HEK293 (cell line): Measurements from ENCODE around the gene DNAJC4.

ENCODE experiments used
- HIC1 ChIP-seq: fragments of 450-650 bp; formaldehyde crosslinking; IDR thresholded peaks from 2 replicates; pipeline ENCODE4 v1.5.1; 2016; ENCODE audit warnings: missing biosample characterization, missing genetic modification characterization
- MEIS1 ChIP-seq: sonication (generic); formaldehyde crosslinking; IDR thresholded peaks from 2 replicates; pipeline ENCODE4 v1.8.1; 2022; ENCODE audit warnings: missing genetic modification reagents, mild to moderate bottlenecking, borderline replicate concordance
- PRDM10 ChIP-seq: fragments of 450-650 bp; formaldehyde crosslinking; IDR thresholded peaks from 2 replicates; pipeline ENCODE4 v1.5.1; 2016; ENCODE audit warnings: missing biosample characterization, missing genetic modification characterization
- SETDB1 ChIP-seq: IDR thresholded peaks from one replicate; pipeline ENCODE4 v1.6.1; 2017; ENCODE audit warnings: mild to moderate bottlenecking, low read length, moderate library complexity, mixed read lengths; ENCODE audit not compliant: insufficient read length
- SP2 ChIP-seq: fragments of 450-650 bp; formaldehyde crosslinking; IDR thresholded peaks from 2 replicates; pipeline ENCODE4 v1.5.1; 2016; ENCODE audit warnings: missing biosample characterization, missing genetic modification characterization
- SP7 ChIP-seq: fragments of 450-650 bp; formaldehyde crosslinking; IDR thresholded peaks from 2 replicates; pipeline ENCODE4 v1.5.1; 2016; ENCODE audit warnings: missing biosample characterization, missing genetic modification characterization
- ZFP69B ChIP-seq: fragments of 450-650 bp; formaldehyde crosslinking; IDR thresholded peaks from 2 replicates; pipeline ENCODE4 v1.5.1; 2016; ENCODE audit warnings: missing biosample characterization, missing genetic modification characterization
- ZNF132 ChIP-seq: fragments of 450-650 bp; formaldehyde crosslinking; IDR thresholded peaks from 2 replicates; pipeline ENCODE4 v1.5.1; 2017; ENCODE audit warnings: missing biosample characterization, missing genetic modification characterization, borderline replicate concordance
- ZNF148 ChIP-seq: fragments of 450-650 bp; formaldehyde crosslinking; IDR thresholded peaks from 2 replicates; pipeline ENCODE4 v1.5.0; 2017; ENCODE audit warnings: missing biosample characterization, missing genetic modification characterization, borderline replicate concordance
- ZNF157 ChIP-seq: fragments of 450-650 bp; formaldehyde crosslinking; IDR thresholded peaks from 2 replicates; pipeline ENCODE4 v1.5.1; 2016; ENCODE audit warnings: missing biosample characterization, missing genetic modification characterization
- ZNF18 ChIP-seq: fragments of 450-650 bp; formaldehyde crosslinking; IDR thresholded peaks from 2 replicates; pipeline ENCODE4 v1.5.1; 2016; ENCODE audit warnings: missing biosample characterization, missing genetic modification characterization
- ZNF248 ChIP-seq: fragments of 450-650 bp; formaldehyde crosslinking; IDR thresholded peaks from 2 replicates; pipeline ENCODE4 v1.5.1; 2017; ENCODE audit warnings: missing biosample characterization, missing genetic modification characterization
- ZNF311 ChIP-seq: fragments of 450-650 bp; formaldehyde crosslinking; IDR thresholded peaks from 2 replicates; pipeline ENCODE4 v1.5.1; 2017; ENCODE audit warnings: missing biosample characterization, missing genetic modification characterization, borderline replicate concordance
- ZNF362 ChIP-seq: fragments of 450-650 bp; formaldehyde crosslinking; IDR thresholded peaks from 2 replicates; pipeline ENCODE4 v1.5.1; 2016; ENCODE audit warnings: missing biosample characterization, missing genetic modification characterization
- ZNF473 ChIP-seq: fragments of 450-650 bp; formaldehyde crosslinking; IDR thresholded peaks from 2 replicates; pipeline ENCODE4 v1.5.1; 2017; ENCODE audit warnings: missing biosample characterization, missing genetic modification characterization
- ZNF560 ChIP-seq: fragments of 450-650 bp; formaldehyde crosslinking; IDR thresholded peaks from 2 replicates; pipeline ENCODE4 v1.5.1; 2017; ENCODE audit warnings: missing biosample characterization, missing genetic modification characterization, borderline replicate concordance
- ZNF624 ChIP-seq: fragments of 450-650 bp; formaldehyde crosslinking; IDR thresholded peaks from 2 replicates; pipeline ENCODE4 v1.5.1; 2017; ENCODE audit warnings: missing biosample characterization, missing genetic modification characterization
- ZNF626 ChIP-seq: fragments of 450-650 bp; sonication (Bioruptor Pico); formaldehyde crosslinking; IDR thresholded peaks from 2 replicates; pipeline ENCODE4 v1.5.1; 2018; ENCODE audit warnings: missing biosample characterization, missing genetic modification characterization, inconsistent platforms
- ZNF677 ChIP-seq: fragments of 450-650 bp; IDR thresholded peaks from 2 replicates; pipeline ENCODE4 v1.5.0; 2018; ENCODE audit warnings: missing biosample characterization, mild to moderate bottlenecking, missing genetic modification characterization, moderate library complexity
- ZNF692 ChIP-seq: fragments of 450-650 bp; formaldehyde crosslinking; IDR thresholded peaks from 2 replicates; pipeline ENCODE4 v1.5.1; 2016; ENCODE audit warnings: missing biosample characterization, missing genetic modification characterization
- ZNF776 ChIP-seq: fragments of 450-650 bp; formaldehyde crosslinking; IDR thresholded peaks from 2 replicates; pipeline ENCODE4 v1.5.0; 2017; ENCODE audit warnings: missing biosample characterization, missing genetic modification characterization, borderline replicate concordance
- ZNF785 ChIP-seq: fragments of 450-650 bp; formaldehyde crosslinking; IDR thresholded peaks from 2 replicates; pipeline ENCODE4 v1.5.1; 2016; ENCODE audit warnings: missing biosample characterization, missing genetic modification characterization
- ZNF843 ChIP-seq: fragments of 450-650 bp; formaldehyde crosslinking; IDR thresholded peaks from 2 replicates; pipeline ENCODE4 v1.5.1; 2016; ENCODE audit warnings: missing biosample characterization, missing genetic modification characterization
- ZSCAN30 ChIP-seq: fragments of 450-650 bp; IDR thresholded peaks from 2 replicates; pipeline ENCODE4 v1.5.1; 2018; ENCODE audit warnings: missing biosample characterization, mild to moderate bottlenecking, missing genetic modification characterization, moderate library complexity
- ZSCAN4 ChIP-seq: fragments of 450-650 bp; formaldehyde crosslinking; IDR thresholded peaks from 2 replicates; pipeline ENCODE4 v1.5.1; 2017; ENCODE audit warnings: missing biosample characterization, missing genetic modification characterization

Gene DNAJC4

GRCh38 chr11:64185175-64185692, 45.1 kb upstream of the DNAJC4 start (continued):
- no peak for TF ChIP-seq ZNF560 (tag by site-specific recombination)
- TF ChIP-seq ZNF776 (tag by site-specific recombination), result no peak
- TF ChIP-seq ZSCAN4, result no peak
- no peak for TF ChIP-seq ZNF311 (tag by site-specific recombination)
- no peak for TF ChIP-seq ZNF785 (tag by site-specific recombination)
- TF ChIP-seq SP7, result peak; percentile 68
- no peak for TF ChIP-seq ZNF148 (tag by site-specific recombination)
- TF ChIP-seq ZNF473, result no peak
- TF ChIP-seq ZNF692 (tag by site-specific recombination), result peak; percentile 85
- peak; percentile 29; the same call in 1 of the 2 replicates for TF ChIP-seq ZNF843 (tag by site-specific recombination)
- TF ChIP-seq ZNF626 (tag by site-specific recombination), result no peak
- peak; percentile 16; the same call in 1 of the 2 replicates for TF ChIP-seq PRDM10 (tag by site-specific recombination)
- TF ChIP-seq ZNF362 (tag by site-specific recombination), result no peak
- peak; percentile 68; the same call in 1 of the 2 replicates for TF ChIP-seq ZFP69B
- TF ChIP-seq ZNF18 (tag by site-specific recombination), result no peak
- no peak for TF ChIP-seq HIC1 (tag by site-specific recombination)
- TF ChIP-seq ZNF132 (tag by site-specific recombination), result no peak
- no peak for TF ChIP-seq MEIS1 (CRISPR knock-in tag)
- no peak for TF ChIP-seq SP2 (tag by site-specific recombination)
- TF ChIP-seq ZNF624 (tag by site-specific recombination), result peak; percentile 16; the same call in 1 of the 2 replicates
- no peak for TF ChIP-seq ZNF677 (tag by site-specific recombination)
- no peak for TF ChIP-seq ZNF248 (tag by site-specific recombination)
- no peak for TF ChIP-seq SETDB1
- no peak for TF ChIP-seq ZNF157 (tag by site-specific recombination)
- TF ChIP-seq ZSCAN30 (tag by site-specific recombination), result 0 out of 2 replicates have a peak, but pooled peaks have one; percentile 54
